Muscle layer of duodenum (tissue), 2 donors: Measurements from ENCODE around the gene NUDC.

Experiments used
- H3K27ac ChIP-seq: one replicate; pipeline ENCODE4 v1.7.0; 2013; ENCODE audit warnings: mild to moderate bottlenecking, low read length
- H3K27me3 ChIP-seq: one replicate; pipeline ENCODE4 v1.7.0; 2013; ENCODE audit warnings: low read depth, mild to moderate bottlenecking, control low read depth, low read length
- H3K36me3 ChIP-seq, 2 donors: one replicate each; pipeline ENCODE4 v1.7.0; 2013; ENCODE audit warnings: low read length in 2 of 2, control low read depth in 1 of 2, mild to moderate bottlenecking in 1 of 2; ENCODE audit not compliant: insufficient read depth in 2 of 2, control insufficient read depth in 1 of 2
- H3K4me1 ChIP-seq, 2 donors: one replicate each; pipeline ENCODE4 v1.7.0; 2013; ENCODE audit warnings: low read length in 2 of 2, mild to moderate bottlenecking in 2 of 2, control low read depth in 1 of 2, moderate library complexity in 1 of 2; ENCODE audit not compliant: insufficient read depth in 2 of 2, control insufficient read depth in 1 of 2
- H3K4me3 ChIP-seq, 2 donors: one replicate each; pipeline ENCODE4 v1.7.0; 2013; ENCODE audit warnings: low read length in 2 of 2, low read depth in 1 of 2, mild to moderate bottlenecking in 1 of 2
- H3K9me3 ChIP-seq, 2 donors: one replicate each; pipeline ENCODE4 v1.7.0; 2013; ENCODE audit warnings: low read length in 2 of 2, control low read depth in 1 of 2, mild to moderate bottlenecking in 1 of 2; ENCODE audit not compliant: control insufficient read depth in 1 of 2
- donor health status: healthy.

NUDC gene

DNA sequence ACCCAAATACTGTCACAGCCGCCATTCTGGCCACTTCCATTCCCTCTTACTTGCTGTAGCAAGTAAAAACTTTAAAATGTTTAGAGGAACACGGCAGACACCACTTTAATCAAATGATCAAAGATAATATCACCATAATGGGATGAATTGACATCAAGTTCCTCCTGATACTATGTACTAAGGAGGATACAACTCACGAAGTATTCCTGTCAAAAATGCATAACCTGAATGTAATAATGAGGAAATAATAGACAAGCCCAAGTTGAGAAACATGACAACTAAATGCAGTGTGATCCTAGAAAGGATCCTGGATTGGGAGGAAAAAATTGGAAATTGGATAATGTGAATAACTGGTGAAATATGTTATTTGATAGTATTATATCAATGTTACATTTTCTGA lies 34.8 kb downstream of the NUDC start:
- no peaks in the 10 kb centered on the region for H3K36me3 ChIP-seq
- no peak overlapping the region for H3K27ac ChIP-seq
- H3K4me3 ChIP-seq, result no peak overlapping the region
- peaks cover 28% of the 10 kb centered on the region for H3K27me3 ChIP-seq
- peaks cover 0 to 8% of the 10 kb centered on the region in 2 donors for H3K4me1 ChIP-seq
- peaks cover 5 to 11% of the 10 kb centered on the region in 2 donors for H3K9me3 ChIP-seq

DNA sequence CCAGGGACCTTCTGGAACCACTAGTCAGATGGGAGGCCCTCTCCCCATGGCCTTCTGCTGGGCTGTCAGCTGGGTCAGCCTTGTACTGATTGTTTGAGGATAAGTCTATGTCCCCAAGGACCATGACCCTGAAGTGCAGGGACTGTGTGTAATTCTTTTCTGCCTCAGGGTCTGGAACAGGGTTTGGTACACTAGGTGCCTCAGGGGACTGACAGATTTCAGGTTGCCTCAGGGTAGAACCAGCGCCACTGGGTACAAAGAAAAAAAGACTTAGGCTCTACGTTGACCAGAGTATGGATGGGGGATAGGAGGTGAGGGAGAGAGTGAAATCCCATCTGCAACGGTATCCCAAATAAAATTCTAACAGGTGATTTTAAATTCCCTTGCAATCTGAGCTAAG lies 35.8 kb downstream of the NUDC start:
- no peak overlapping the region for H3K27ac ChIP-seq
- H3K4me3 ChIP-seq, result no peak overlapping the region
- H3K4me1 ChIP-seq, result peaks cover 0 to 8% of the 10 kb centered on the region in 2 donors
- no peaks in the 10 kb centered on the region for H3K36me3 ChIP-seq
- peaks cover 28% of the 10 kb centered on the region for H3K27me3 ChIP-seq
- peaks cover 5 to 11% of the 10 kb centered on the region in 2 donors for H3K9me3 ChIP-seq

DNA sequence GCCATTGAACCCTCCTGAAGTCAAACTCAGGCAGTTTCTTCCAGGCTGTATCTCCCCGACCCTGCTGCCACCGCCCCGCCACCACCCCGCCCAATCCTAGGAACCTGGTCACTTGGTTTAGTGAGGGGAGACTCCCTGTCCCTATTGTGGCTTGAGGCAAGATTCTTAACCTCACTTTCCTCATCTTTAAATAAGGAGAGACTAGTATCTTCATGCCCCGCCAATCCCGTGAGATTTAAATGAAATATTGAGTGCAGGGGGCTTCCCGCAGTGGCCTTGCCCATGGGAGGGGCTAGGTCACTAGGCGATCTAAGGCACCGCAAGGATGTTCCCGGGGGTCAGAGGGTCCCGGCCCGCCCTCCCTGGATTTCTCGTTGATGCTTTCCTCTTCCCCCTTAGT lies 37.7 kb downstream of the NUDC start:
- H3K27me3 ChIP-seq, result peaks cover 28% of the 10 kb centered on the region
- no peak overlapping the region for H3K27ac ChIP-seq
- H3K36me3 ChIP-seq, result no peaks in the 10 kb centered on the region
- H3K4me3 ChIP-seq, result peak overlapping the region in 1 of 2 donors; percentile 26
- H3K4me1 ChIP-seq, result peaks cover 0 to 8% of the 10 kb centered on the region in 2 donors
- H3K9me3 ChIP-seq, result peaks cover 5 to 11% of the 10 kb centered on the region in 2 donors

DNA sequence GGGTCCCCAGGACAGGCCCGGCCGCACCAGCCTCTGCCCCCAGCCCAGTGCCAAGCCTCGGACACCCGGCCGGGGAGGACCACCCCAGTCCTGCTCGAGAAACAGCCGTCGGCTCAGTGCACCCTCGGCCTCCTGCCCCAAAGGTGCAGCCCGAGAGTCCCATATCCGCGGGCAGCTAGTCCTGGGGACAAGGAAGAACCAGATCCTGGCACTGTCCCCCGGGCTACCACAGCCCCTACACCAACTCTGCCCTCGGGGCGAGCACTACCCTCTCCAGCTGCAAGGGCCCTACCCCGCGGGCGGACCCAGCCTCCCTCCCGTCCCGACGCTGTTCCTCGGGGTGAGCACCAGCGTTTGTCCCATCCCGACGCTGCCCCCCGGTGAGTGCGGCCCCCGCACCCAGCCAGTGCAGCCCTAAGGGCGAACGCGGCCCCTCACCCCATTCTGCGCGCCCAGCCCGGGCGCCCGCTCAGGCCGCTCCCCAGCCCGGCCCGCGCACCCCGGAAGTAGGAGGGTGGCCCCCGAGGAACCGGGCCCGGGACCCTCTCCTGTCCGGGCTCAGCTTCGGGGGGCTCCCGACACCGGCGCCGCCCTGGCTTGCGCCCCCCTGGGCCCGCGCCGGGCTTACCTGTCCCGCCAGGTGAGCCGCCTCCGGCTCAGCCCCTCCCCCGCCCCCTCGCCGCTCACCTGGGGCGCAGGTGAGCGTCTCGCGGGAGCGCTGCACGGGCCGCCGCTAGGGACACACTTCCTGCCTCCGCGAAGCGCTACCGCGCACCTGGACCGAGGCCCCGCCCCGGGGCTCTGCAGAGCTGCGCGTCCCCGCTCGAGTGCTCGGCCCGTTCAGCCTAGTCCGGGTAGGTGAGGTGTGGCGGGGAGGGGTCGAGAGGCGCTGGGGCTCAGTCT lies 38.4 kb downstream of the NUDC start, which contains the start of gene KDF1:
Gene KDF1 (minus strand): TSS at position 747 of the 903 bp plus-strand sequence. CDS start 8,088 bp downstream, outside the sequence.
- peaks cover 5 to 11% of the 10 kb centered on the region in 2 donors for H3K9me3 ChIP-seq
- peak within 1 kb of the TSS; percentile 63 for H3K27ac ChIP-seq
- peaks cover 0 to 8% of the 10 kb centered on the region in 2 donors for H3K4me1 ChIP-seq
- peak within 1 kb of the TSS; percentile 48 to 51 for H3K4me3 ChIP-seq
- peaks cover 28% of the 10 kb centered on the region for H3K27me3 ChIP-seq
- no peaks in the 10 kb centered on the region for H3K36me3 ChIP-seq

GRCh38 chr1:26960625-26960966 lies 39.1 kb downstream of the NUDC start:
- no peaks in the 10 kb centered on the region for H3K36me3 ChIP-seq
- peaks cover 0 to 8% of the 10 kb centered on the region in 2 donors for H3K4me1 ChIP-seq
- H3K27ac ChIP-seq, result peak overlapping the region; percentile 63
- peaks cover 28% of the 10 kb centered on the region for H3K27me3 ChIP-seq
- peak overlapping the region in 1 of 2 donors; percentile 48 for H3K4me3 ChIP-seq
- H3K9me3 ChIP-seq, result peaks cover 5 to 7% of the 10 kb centered on the region in 2 donors

GRCh38 chr1:26961826-26962225 lies 40.3 kb downstream of the NUDC start:
- no peak overlapping the region for H3K27ac ChIP-seq
- peaks cover 28% of the 10 kb centered on the region for H3K27me3 ChIP-seq
- H3K4me3 ChIP-seq, result no peak overlapping the region
- H3K4me1 ChIP-seq, result peaks cover 0 to 8% of the 10 kb centered on the region in 2 donors
- H3K36me3 ChIP-seq, result no peaks in the 10 kb centered on the region
- H3K9me3 ChIP-seq, result no peaks in the 10 kb centered on the region

GRCh38 chr1:26965213-26965612 lies 43.7 kb downstream of the NUDC start:
- no peaks in the 10 kb centered on the region for H3K9me3 ChIP-seq
- H3K4me3 ChIP-seq, result no peak overlapping the region
- H3K4me1 ChIP-seq, result peaks cover 0 to 2% of the 10 kb centered on the region in 2 donors
- H3K27ac ChIP-seq, result no peak overlapping the region
- peaks cover 7% of the 10 kb centered on the region for H3K27me3 ChIP-seq
- H3K36me3 ChIP-seq, result no peaks in the 10 kb centered on the region

- Histone ChIP-seq H3K9me3 (no peaks in the 10 kb centered on the region), H3K36me3 (no peaks in the 10 kb centered on the region), H3K27ac (no peak overlapping the region), H3K27me3 (peaks cover 3% of the 10 kb centered on the region), H3K4me1 (no peaks in the 10 kb centered on the region), H3K4me3 (no peak overlapping the region)
These were observed 44.1 kb downstream of the NUDC start for GRCh38 chr1:26965628-26966027.

- H3K4me1 ChIP-seq, result no peaks in the 10 kb centered on the region
- H3K27ac ChIP-seq, result no peak overlapping the region
- H3K27me3 ChIP-seq, result no peaks in the 10 kb centered on the region
- no peaks in the 10 kb centered on the region for H3K36me3 ChIP-seq
- H3K4me3 ChIP-seq, result no peak overlapping the region
- H3K9me3 ChIP-seq, result no peaks in the 10 kb centered on the region
These were observed 49.3 kb downstream of the NUDC start for GRCh38 chr1:26970810-26971209.

- H3K27me3 ChIP-seq, result no peaks in the 10 kb centered on the region
- H3K9me3 ChIP-seq, result no peaks in the 10 kb centered on the region
- no peak overlapping the region for H3K4me3 ChIP-seq
- no peaks in the 10 kb centered on the region for H3K4me1 ChIP-seq
- H3K36me3 ChIP-seq, result no peaks in the 10 kb centered on the region
- H3K27ac ChIP-seq, result no peak overlapping the region
These were observed 50.0 kb downstream of the NUDC start for GRCh38 chr1:26971590-26971989.

- no peaks in the 10 kb centered on the region for H3K36me3 ChIP-seq
- no peaks in the 10 kb centered on the region for H3K27me3 ChIP-seq
- no peak overlapping the region for H3K27ac ChIP-seq
- no peaks in the 10 kb centered on the region for H3K4me1 ChIP-seq
- no peaks in the 10 kb centered on the region for H3K9me3 ChIP-seq
- no peak overlapping the region for H3K4me3 ChIP-seq
These were observed 50.8 kb downstream of the NUDC start for GRCh38 chr1:26972390-26972789.
